Neural cell (in vitro differentiated cells): ENCODE results near the gene ROCK2. TPM values are rescaled to one million over a fixed set of nuclear protein-coding genes. Genes with fewer than 3 reads are reported as not detected.

ENCODE experiments used
- H2AFZ ChIP-seq: fragments of 200-600, 300-800 bp; sonication (generic), shearing (Covaris generic); 2 replicates; pipeline ENCODE4 v1.6.0; 2014; ENCODE audit warnings: low read depth, mild to moderate bottlenecking, antibody characterized with exemption, low read length, moderate library complexity
- H3F3A ChIP-seq: fragments of 200-600 bp; shearing (Covaris generic); 2 replicates; pipeline ENCODE4 v1.6.1; 2016; ENCODE audit warnings: mild to moderate bottlenecking, moderate library complexity, mixed read lengths, antibody characterized with exemption, low read length; ENCODE audit not compliant: insufficient read depth, poor library complexity, severe bottlenecking
- H3K27ac ChIP-seq: fragments of 200-600, 300-800 bp; sonication (generic), shearing (Covaris generic); 2 replicates; pipeline ENCODE4 v1.5.1; 2014; ENCODE audit warnings: mild to moderate bottlenecking, low read length, moderate library complexity
- H3K27me3 ChIP-seq: fragments of 300-800, 200-600 bp; sonication (generic), shearing (Covaris generic); 2 replicates; pipeline ENCODE4 v1.6.0; 2014; ENCODE audit warnings: mild to moderate bottlenecking, low read depth, low read length, moderate library complexity; ENCODE audit not compliant: insufficient read depth
- H3K36me3 ChIP-seq: fragments of 300-800, 200-600 bp; sonication (generic), shearing (Covaris generic); 2 replicates; pipeline ENCODE4 v1.5.1; 2014; ENCODE audit warnings: mild to moderate bottlenecking, antibody characterized with exemption, low read length, moderate library complexity; ENCODE audit not compliant: insufficient read depth
- H3K4me2 ChIP-seq: fragments of 300-800, 200-600 bp; sonication (generic), shearing (Covaris generic); 2 replicates; pipeline ENCODE4 v1.6.0; 2014; ENCODE audit warnings: mild to moderate bottlenecking, low read length
- H3K4me3 ChIP-seq: fragments of 300-800, 200-600 bp; sonication (generic), shearing (Covaris generic); 2 replicates; pipeline ENCODE4 v1.5.1; 2014; ENCODE audit warnings: mild to moderate bottlenecking, low read length, moderate library complexity
- H3K79me2 ChIP-seq: fragments of 200-600 bp; shearing (Covaris generic); replicated peaks from 2 replicates; pipeline ENCODE4 v1.6.0; 2014; ENCODE audit warnings: mild to moderate bottlenecking, low read length, moderate library complexity; ENCODE audit not compliant: insufficient read depth
- H3K9ac ChIP-seq: fragments of 300-800, 200-600 bp; sonication (generic), shearing (Covaris generic); 2 replicates; pipeline ENCODE4 v1.6.1; 2016; ENCODE audit warnings: mild to moderate bottlenecking, low read length, mixed read lengths
- H3K9me2 ChIP-seq: fragments of 200-600 bp; shearing (Covaris generic); 2 replicates; pipeline ENCODE4 v1.6.1; 2016; ENCODE audit warnings: mild to moderate bottlenecking, low read length, mixed read lengths; ENCODE audit not compliant: insufficient read depth
- H3K9me3 ChIP-seq: fragments of 200-600, 300-800 bp; sonication (generic), shearing (Covaris generic); 2 replicates; pipeline ENCODE4 v1.6.1; 2016; ENCODE audit warnings: mild to moderate bottlenecking, mixed run types, low read length, moderate library complexity, mixed read lengths
- H4K20me1 ChIP-seq: fragments of 200-600 bp; shearing (Covaris generic); 2 replicates; pipeline ENCODE4 v1.6.1; 2016; ENCODE audit warnings: mild to moderate bottlenecking, mixed run types; ENCODE audit not compliant: insufficient read depth
- CTCF ChIP-seq: fragments of 450-650 bp; IDR thresholded peaks from 2 replicates; pipeline ENCODE4 v1.5.1; 2014; ENCODE audit warnings: antibody characterized with exemption, mild to moderate bottlenecking, moderate library complexity; ENCODE audit not compliant: poor library complexity, severe bottlenecking
- EP300 ChIP-seq: fragments of 450-650 bp; conservative IDR thresholded peaks from 2 replicates; pipeline ENCODE4 v1.6.1; 2014; ENCODE audit warnings: antibody characterized with exemption, mild to moderate bottlenecking, moderate library complexity; ENCODE audit not compliant: poor library complexity, severe bottlenecking
- EZH2 ChIP-seq: fragments of 200-600, 300-800 bp; shearing (Covaris generic), sonication (generic); IDR thresholded peaks from 2 replicates; pipeline ENCODE4 v1.6.1; 2014; ENCODE audit warnings: antibody characterized with exemption, low read length, borderline replicate concordance, mild to moderate bottlenecking; ENCODE audit not compliant: insufficient read depth, poor library complexity, severe bottlenecking
- MXI1 ChIP-seq: fragments of 450-650 bp; conservative IDR thresholded peaks from 2 replicates; pipeline ENCODE4 v1.6.1; 2014; ENCODE audit warnings: antibody characterized with exemption, mild to moderate bottlenecking; ENCODE audit not compliant: poor library complexity, severe bottlenecking
- POLR2AphosphoS5 ChIP-seq: IDR thresholded peaks from 2 replicates; pipeline ENCODE4 v1.6.1; 2012
- RAD21 ChIP-seq: fragments of 450-650 bp; conservative IDR thresholded peaks from 2 replicates; pipeline ENCODE4 v1.6.1; 2014; ENCODE audit warnings: antibody characterized with exemption, mild to moderate bottlenecking, moderate library complexity
- SMC3 ChIP-seq: fragments of 450-650 bp; conservative IDR thresholded peaks from 2 replicates; pipeline ENCODE4 v1.6.1; 2014; ENCODE audit warnings: antibody characterized with exemption, mild to moderate bottlenecking, moderate library complexity; ENCODE audit not compliant: poor library complexity
- TAF1 ChIP-seq: IDR thresholded peaks from 2 replicates; pipeline ENCODE4 v1.6.1; 2012; ENCODE audit warnings: low read depth
- polyA plus RNA-seq: library from polyadenylated mRNA; depleted of rRNA; stranded (reverse); fragments of >200 nt; gene quantifications from 2 replicates; pipeline ENCODE4 v1.2.3, GENCODE V29; 2014
- TF ChIP-seq, protein P1 (sequence below): IDR thresholded peaks from 2 replicates; pipeline ENCODE4 v1.6.1; 2012; ENCODE audit warnings: borderline replicate concordance

ROCK2 gene
- polyA plus RNA-seq, 1 donor from 2014 or later, result 25.7 TPM

- no peak overlapping the region for H3K4me3 ChIP-seq
- H3K4me2 ChIP-seq, result no peak overlapping the region
- no peak overlapping the region for H3K9ac ChIP-seq
- H3F3A ChIP-seq, result no peaks in the 10 kb centered on the region
- no peaks in the 10 kb centered on the region for H3K27me3 ChIP-seq
- no peak overlapping the region for H2AFZ ChIP-seq
- H3K27ac ChIP-seq, result no peak overlapping the region
- H3K9me2 ChIP-seq, result no peaks in the 10 kb centered on the region
- H4K20me1 ChIP-seq, result no peaks in the 10 kb centered on the region
- TF ChIP-seq TAF1 (no peak), MXI1 (no peak)
- no peaks in the 10 kb centered on the region for H3K9me3 ChIP-seq
- no peaks in the 10 kb centered on the region for H3K79me2 ChIP-seq
- no peaks in the 10 kb centered on the region for H3K36me3 ChIP-seq
Measured at GRCh38 chr2:11144738-11145079, 199.7 kb downstream of the ROCK2 start.

DNA sequence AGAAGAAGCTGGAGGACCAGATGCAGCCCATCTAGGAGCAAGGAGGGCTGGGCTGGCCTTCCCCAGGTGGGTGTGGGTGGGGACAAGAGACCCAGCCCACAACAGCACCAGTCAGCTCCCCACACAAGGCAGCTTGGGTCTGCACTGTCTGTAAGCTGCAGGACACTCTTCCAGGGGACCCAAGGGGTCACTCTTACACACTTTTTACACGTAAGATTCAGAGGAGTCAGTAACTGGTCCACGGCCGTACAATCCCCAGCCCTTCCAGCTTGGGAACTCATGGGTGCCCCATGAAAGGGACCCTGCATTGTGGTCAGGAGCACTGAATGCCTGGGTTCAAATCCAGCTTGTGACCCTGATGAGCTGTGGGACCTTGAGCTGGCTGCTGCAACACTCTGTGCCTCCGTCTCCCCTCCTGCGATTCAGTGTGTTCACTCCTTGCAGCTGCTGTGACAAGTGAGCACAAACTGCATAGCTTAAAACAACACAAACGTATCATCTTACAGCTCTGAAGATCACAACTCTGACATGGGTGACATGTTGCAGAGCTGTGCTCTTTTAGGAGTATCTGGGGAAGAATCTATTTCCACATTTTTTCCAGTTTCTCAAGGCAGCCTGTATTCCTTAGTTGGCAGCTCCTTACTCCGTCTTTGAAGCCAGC, 200.2 kb downstream of the ROCK2 start:
- Histone ChIP-seq H2AFZ (no peak overlapping the region), H3K9me3 (no peaks in the 10 kb centered on the region), H3K27ac (no peak overlapping the region), H4K20me1 (no peaks in the 10 kb centered on the region), H3K9ac (no peak overlapping the region), H3K9me2 (no peaks in the 10 kb centered on the region), H3K4me3 (no peak overlapping the region), H3F3A (no peaks in the 10 kb centered on the region), H3K27me3 (no peaks in the 10 kb centered on the region), H3K79me2 (no peaks in the 10 kb centered on the region), H3K4me2 (no peak overlapping the region), H3K36me3 (no peaks in the 10 kb centered on the region)
- TF ChIP-seq CTCF (no peak), EP300 (no peak), SMC3 (no peak), TAF1 (no peak), MXI1 (no peak), EZH2 (no peak), POLR2AphosphoS5 (no peak), RAD21 (no peak)
- TF ChIP-seq, protein P1, sequence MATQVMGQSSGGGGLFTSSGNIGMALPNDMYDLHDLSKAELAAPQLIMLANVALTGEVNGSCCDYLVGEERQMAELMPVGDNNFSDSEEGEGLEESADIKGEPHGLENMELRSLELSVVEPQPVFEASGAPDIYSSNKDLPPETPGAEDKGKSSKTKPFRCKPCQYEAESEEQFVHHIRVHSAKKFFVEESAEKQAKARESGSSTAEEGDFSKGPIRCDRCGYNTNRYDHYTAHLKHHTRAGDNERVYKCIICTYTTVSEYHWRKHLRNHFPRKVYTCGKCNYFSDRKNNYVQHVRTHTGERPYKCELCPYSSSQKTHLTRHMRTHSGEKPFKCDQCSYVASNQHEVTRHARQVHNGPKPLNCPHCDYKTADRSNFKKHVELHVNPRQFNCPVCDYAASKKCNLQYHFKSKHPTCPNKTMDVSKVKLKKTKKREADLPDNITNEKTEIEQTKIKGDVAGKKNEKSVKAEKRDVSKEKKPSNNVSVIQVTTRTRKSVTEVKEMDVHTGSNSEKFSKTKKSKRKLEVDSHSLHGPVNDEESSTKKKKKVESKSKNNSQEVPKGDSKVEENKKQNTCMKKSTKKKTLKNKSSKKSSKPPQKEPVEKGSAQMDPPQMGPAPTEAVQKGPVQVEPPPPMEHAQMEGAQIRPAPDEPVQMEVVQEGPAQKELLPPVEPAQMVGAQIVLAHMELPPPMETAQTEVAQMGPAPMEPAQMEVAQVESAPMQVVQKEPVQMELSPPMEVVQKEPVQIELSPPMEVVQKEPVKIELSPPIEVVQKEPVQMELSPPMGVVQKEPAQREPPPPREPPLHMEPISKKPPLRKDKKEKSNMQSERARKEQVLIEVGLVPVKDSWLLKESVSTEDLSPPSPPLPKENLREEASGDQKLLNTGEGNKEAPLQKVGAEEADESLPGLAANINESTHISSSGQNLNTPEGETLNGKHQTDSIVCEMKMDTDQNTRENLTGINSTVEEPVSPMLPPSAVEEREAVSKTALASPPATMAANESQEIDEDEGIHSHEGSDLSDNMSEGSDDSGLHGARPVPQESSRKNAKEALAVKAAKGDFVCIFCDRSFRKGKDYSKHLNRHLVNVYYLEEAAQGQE, result no peak

DNA sequence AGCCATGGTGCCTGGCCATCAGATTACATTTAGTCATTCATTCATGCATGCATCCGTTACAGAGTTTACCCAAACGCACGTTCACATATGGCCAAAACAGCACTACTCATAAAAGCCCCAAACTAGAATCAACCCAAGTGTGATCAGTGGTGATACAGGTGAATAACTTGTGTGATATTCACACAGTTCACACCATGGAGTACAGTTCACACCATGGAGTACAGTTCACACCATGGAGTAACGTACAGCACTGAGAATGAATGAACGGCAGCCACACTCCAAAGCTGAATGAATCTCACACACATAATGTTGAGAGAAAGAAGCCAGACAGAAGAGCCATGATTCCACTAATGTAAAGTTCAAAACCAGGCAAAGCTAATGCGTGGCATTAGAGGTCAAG, 201.4 kb downstream of the ROCK2 start:
- H3K36me3 ChIP-seq, result no peaks in the 10 kb centered on the region
- no peak overlapping the region for H3K9ac ChIP-seq
- no peaks in the 10 kb centered on the region for H4K20me1 ChIP-seq
- H3K4me2 ChIP-seq, result no peak overlapping the region
- no peaks in the 10 kb centered on the region for H3K9me2 ChIP-seq
- H3K9me3 ChIP-seq, result no peaks in the 10 kb centered on the region
- TF ChIP-seq, protein P1, result no peak
- no peak for TF ChIP-seq CTCF
- TF ChIP-seq TAF1, result no peak
- no peak for TF ChIP-seq MXI1
- no peak for TF ChIP-seq SMC3
- TF ChIP-seq EZH2, result no peak
- TF ChIP-seq EP300, result no peak
- H3K4me3 ChIP-seq, result no peak overlapping the region
- H3F3A ChIP-seq, result no peaks in the 10 kb centered on the region
- no peaks in the 10 kb centered on the region for H3K27me3 ChIP-seq
- H3K27ac ChIP-seq, result no peak overlapping the region
- no peaks in the 10 kb centered on the region for H3K79me2 ChIP-seq
- no peak overlapping the region for H2AFZ ChIP-seq
